NCI-H345 treated with DMSO at 0.1 percent for 48 hours (cell line): Measurements from ENCODE around the gene BBS5.

Experiments used
- DNase-seq: peaks from one replicate; lab custom pipeline; 2025; ENCODE audit not compliant: unreplicated experiment; lab: John Stamatoyannopoulos, UW

BBS5 gene

DNA sequence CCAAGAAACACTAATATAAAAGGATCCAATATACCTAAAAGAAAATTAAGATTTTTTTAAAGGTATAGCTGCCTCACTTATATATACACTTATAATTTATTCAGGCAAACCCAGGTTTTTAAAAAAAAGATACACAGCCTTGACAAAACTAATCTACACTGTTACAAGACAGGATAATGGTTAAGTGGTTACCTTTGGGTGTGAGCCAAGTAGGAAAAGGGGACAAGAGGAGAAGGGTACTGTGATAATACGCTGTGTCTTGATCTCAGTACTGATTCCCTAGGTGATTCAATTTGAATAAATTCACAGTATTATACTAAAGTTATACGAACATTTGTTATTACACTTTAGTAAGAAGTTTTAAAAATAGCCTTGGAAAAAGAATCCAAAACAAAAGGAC lies 60.9 kb downstream of the BBS5 start:
- DNase-seq: no peak

DNA sequence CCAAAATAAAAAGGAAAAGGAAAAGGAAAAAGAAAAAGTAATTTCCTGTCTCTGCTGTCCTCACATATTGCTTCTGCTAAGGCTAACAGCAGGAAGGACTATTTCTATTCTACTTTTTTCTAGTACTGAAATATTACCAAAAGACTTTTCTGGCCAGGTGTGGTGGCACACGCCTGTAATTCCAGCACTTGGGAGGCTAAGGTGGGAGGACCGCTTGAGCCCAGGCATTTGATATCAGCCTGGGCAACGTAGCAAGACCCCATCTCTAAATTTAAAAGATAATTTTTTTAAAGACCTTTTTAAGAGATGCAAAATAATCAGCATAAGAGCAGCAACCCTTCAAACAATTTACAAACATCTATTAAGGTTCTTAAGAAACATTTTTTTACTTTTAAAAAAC lies 63.1 kb downstream of the BBS5 start:
- no peak for DNase-seq

DNA sequence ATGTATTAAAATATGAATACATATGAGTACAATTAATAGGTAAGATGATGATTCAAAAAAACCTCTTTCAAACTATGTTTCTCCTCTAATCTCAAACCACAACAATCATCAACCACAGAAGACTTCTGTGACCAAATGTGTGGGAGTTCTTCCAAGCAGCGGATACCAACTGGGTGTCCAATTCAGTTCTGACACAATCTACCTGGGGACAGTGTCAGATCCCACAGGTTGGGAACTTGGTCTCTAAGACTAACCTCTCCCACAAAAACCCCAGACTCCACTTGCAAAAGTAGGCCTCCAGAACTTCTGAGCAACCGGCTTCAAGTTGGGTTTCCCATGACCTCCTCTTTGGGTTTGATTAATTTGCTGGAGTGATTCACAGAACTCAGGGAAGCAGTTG lies 67.5 kb downstream of the BBS5 start:
- no peak for DNase-seq
